Psoas muscle (tissue), 8 donors: ENCODE results near the gene SNCG. TPM values are rescaled to one million over a fixed set of nuclear protein-coding genes. Genes with fewer than 3 reads are reported as not detected.
"Not testable (repeated sequence)": the region's sequence is repeated elsewhere in the genome, so short reads cannot be mapped to it uniquely, and the experiment has no call there.

Experiments
- ATAC-seq, 4 donors: fragments of 200-7000 bp; cut with Tn5 transposase; one replicate each; pipeline ENCODE4 v1.9.1; 2020; ENCODE audit warnings: moderate library complexity in 3 of 4, mild to moderate bottlenecking in 2 of 4
- DNase-seq, 2 donors: peaks; one replicate each; pipeline ENCODE4 v3.0.0-alpha.2; 2020
- H3K27ac ChIP-seq: fragments of 200-600 bp; one replicate; pipeline ENCODE4 v1.8.0; 2022
- H3K27me3 ChIP-seq, 3 donors: fragments of 200-600 bp in 1 of 3; one replicate each; pipeline versions ENCODE4 v1.6.1 to v1.8.0; 2013 to 2022; ENCODE audit warnings: low read length in 2 of 3, mild to moderate bottlenecking in 2 of 3, moderate library complexity in 1 of 3; ENCODE audit not compliant: insufficient read depth in 3 of 3
- H3K36me3 ChIP-seq, 2 donors: fragments of 200-600 bp in 1 of 2; one replicate each; pipeline versions ENCODE4 v1.6.1 to v1.8.0; 2013 to 2022; ENCODE audit warnings: low read depth in 1 of 2, mild to moderate bottlenecking in 1 of 2, moderate library complexity in 1 of 2; ENCODE audit not compliant: insufficient read depth in 1 of 2
- H3K4me1 ChIP-seq: fragments of 200-600 bp; one replicate; pipeline ENCODE4 v1.8.0; 2022
- H3K4me3 ChIP-seq: fragments of 200-600 bp; one replicate; pipeline ENCODE4 v1.8.0; 2022; ENCODE audit warnings: mild to moderate bottlenecking
- H3K9me3 ChIP-seq: fragments of 200-600 bp; one replicate; pipeline ENCODE4 v1.8.0; 2022
- WGBS, 3 donors: extraction: QIAGEN DNeasy Blood & Tissue Kit; methylation state at CpG; one replicate each; pipeline versions ENCODE4 v1.1.6 to v1.1.7; 2013; 5-methylcytosine and 5-hydroxymethylcytosine counted together
- intact Hi-C, 2 donors: fragments of 100-400 bp; cut with DNase I; formaldehyde crosslinking; loops; one replicate each; pipeline versions ENCODE4 v1.11.0 to v1.14.2; 2022
- polyA plus RNA-seq, 3 donors: library from polyadenylated mRNA; stranded (reverse); fragments of 200-250 nt; gene quantifications; one replicate each; pipeline ENCODE4 v1.2.3, GENCODE V29; 2013
- total RNA-seq, 4 donors: library from RNA; stranded (reverse); fragmentation: NEBNext Ultra II Directional in 2 of 4; extraction: Animal tissue kit (Norgen Biotek cat#: 25700) in 2 of 4; gene quantifications; one replicate each; pipeline versions ENCODE4 v1.2.1 to v1.2.4, GENCODE V29; 2021 to 2023
- donor health status: healthy with polysubstance abuse.
- donor health status: DM: no; HTN: no; CAD: no; lungs with moderate emphysema.
- donor health status: Bipolar disorder and iron deficiency.
- donor health status: healthy.
- donor health status: DM: yes; HTN: yes; CAD: no.
- donor health status: DM: no; HTN: no; CAD: no.
- donor health status: DM: no; HTN: no; CAD: no.
- donor health status: DM: yes; HTN: yes; CAD: no.

SNCG gene
- total and polyA plus RNA-seq, 7 donors: 5.8 to 21.3 (median 11.0) TPM

DNA sequence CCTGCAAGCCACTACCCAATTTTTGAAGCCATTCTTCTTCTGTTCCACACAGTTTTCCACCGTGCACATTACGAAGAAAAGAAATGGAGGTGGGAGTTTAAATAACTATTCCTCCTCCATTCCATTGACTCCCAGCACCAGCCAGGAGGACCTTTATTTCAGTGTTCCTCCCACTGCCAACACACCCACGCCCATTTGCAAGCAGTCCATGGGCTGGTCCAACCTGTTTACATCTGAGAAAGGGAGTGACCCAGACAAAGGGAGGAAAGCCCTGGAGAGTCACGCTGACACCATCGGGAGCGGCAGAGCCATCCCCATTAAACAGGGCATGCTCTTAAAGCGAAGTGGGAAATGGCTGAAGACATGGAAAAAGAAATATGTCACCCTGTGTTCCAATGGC lies 49.9 kb downstream of the SNCG start:
- H3K36me3 ChIP-seq, DNase-seq, H3K4me3 ChIP-seq, H3K9me3 ChIP-seq, H3K27ac ChIP-seq, H3K4me1 ChIP-seq, H3K27me3 ChIP-seq, ATAC-seq, intact Hi-C loops: not testable (repeated sequence)
- 96 to 100% (median 96%) methylated on average over 7 of the region's 7 CpGs for WGBS, 3 donors

- H3K9me3 ChIP-seq, intact Hi-C loops, H3K27me3 ChIP-seq, H3K36me3 ChIP-seq, H3K4me1 ChIP-seq, H3K27ac ChIP-seq, ATAC-seq: not testable (repeated sequence)
- peak; percentile 28 to 60 for DNase-seq
- 30 to 56% (median 34%) methylated on average over 12 to 18 of the region's 18 CpGs for WGBS, 3 donors
- peak overlapping the region; percentile 7 for H3K4me3 ChIP-seq
These were observed 50.8 kb downstream of the SNCG start for GRCh38 chr10:87009134-87009696.

Other genes with a start within 250 kb of the SNCG start
- 10 to 100 TPM; 12.0 to 30.0 (median 26.2) TPM for gene BMPR1A, start 202.0 kb upstream of the SNCG start, total RNA-seq
- gene BMPR1A, start 202.0 kb upstream of the SNCG start, polyA plus RNA-seq: 10 to 100 TPM in 1 of 3 donors, 1 to 10 TPM in 2; 4.6 to 22.7 (median 6.0) TPM
- 10 to 100 TPM; 16.4 to 29.0 (median 21.3) TPM for gene MMRN2, start 984 bp upstream of the SNCG start, total RNA-seq
- gene MMRN2, start 984 bp upstream of the SNCG start, polyA plus RNA-seq: 10 to 100 TPM; 12.0 to 15.4 (median 15.2) TPM
- gene ADIRF, start 9.9 kb downstream of the SNCG start, total RNA-seq: 10 to 100 TPM; 19.1 to 37.8 (median 26.7) TPM
- 10 to 100 TPM; 34.9 to 69.5 (median 42.5) TPM for gene ADIRF, start 9.9 kb downstream of the SNCG start, polyA plus RNA-seq
- gene FAM25A, start 61.7 kb downstream of the SNCG start, total RNA-seq: not detected
- under 1 TPM in 1 of 3 donors, not detected in 2; 0.82 TPM for gene FAM25A, start 61.7 kb downstream of the SNCG start, polyA plus RNA-seq
- 10 to 100 TPM; 54.2 to 70.8 (median 58.7) TPM for gene GLUD1, start 136.2 kb downstream of the SNCG start, total RNA-seq
- gene GLUD1, start 136.2 kb downstream of the SNCG start, polyA plus RNA-seq: 10 to 100 TPM; 42.3 to 64.0 (median 57.0) TPM
- 10 to 100 TPM in 3 of 4 donors, 1 to 10 TPM in 1; 7.9 to 14.5 (median 12.5) TPM for gene SHLD2, start 136.6 kb downstream of the SNCG start, total RNA-seq
- 10 to 100 TPM; 11.1 to 25.7 (median 24.0) TPM for gene SHLD2, start 136.6 kb downstream of the SNCG start, polyA plus RNA-seq